ENCODE measurements around the gene CRELD1. TPM values are rescaled to one million over a fixed set of nuclear protein-coding genes. Genes with fewer than 3 reads are reported as not detected.
A peak's percentile ranks its signal among the peaks of the same experiment; 100 is the strongest.

CRELD1 gene
- total and polyA plus RNA-seq, 2 of the 13 experiments (the other 11 are each of a cell fraction or from before 2014, with no cell fraction given), result 27.1 to 61.9 TPM

DNA sequence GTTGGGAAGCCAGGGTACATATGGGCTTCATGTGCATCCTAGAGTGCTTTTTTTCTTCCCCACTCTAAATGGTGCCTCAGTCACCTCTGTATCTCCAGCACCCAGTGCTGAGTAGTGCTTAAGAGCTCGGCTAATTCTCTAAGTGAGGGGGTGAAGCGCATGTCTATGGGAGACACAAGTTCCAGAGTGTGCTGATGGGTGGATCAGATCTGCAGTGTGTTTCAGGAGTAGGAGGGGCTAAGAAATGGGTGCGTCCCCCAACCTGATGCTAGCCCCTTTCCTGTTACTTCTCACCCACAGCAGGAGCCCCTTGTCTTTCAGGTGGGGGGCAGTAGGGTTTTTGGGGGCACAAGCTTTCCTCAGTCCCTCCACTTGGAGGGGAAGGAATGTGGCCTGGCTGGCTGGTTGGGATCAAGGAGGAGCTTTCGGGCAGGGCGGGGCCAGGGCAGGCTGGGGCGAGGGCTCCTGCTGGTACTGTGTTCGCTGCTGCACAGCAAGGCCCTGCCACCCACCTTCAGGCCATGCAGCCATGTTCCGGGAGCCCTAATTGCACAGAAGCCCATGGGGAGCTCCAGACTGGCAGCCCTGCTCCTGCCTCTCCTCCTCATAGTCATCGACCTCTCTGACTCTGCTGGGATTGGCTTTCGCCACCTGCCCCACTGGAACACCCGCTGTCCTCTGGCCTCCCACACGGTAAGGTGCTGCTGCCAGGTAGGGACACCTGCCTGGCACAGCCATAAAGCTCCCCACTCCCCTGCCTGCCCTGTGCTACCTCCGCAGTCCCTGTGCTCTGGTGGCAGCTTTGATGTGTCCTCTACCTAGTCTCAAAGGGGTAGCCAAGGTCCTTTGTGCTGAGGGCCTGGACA lies 31.0 kb upstream of the CRELD1 start, which contains the start of gene IL17RE (continued):
- TF ChIP-seq GTF3A (CRISPR knock-in tag; conservative IDR thresholded peaks at IDR 0.05) (no peak), HHEX (CRISPR knock-in tag; IDR thresholded peaks at IDR 0.05) (no peak), ESRRA (CRISPR knock-in tag; IDR thresholded peaks at IDR 0.05; ENCODE audit: low read depth) (0 out of 2 replicates have a peak, but pooled peaks have one; percentile 34), REPIN1 (CRISPR knock-in tag; IDR thresholded peaks at IDR 0.05; ENCODE audit: borderline replicate concordance, low read depth) (peak; percentile 23; the same call in 1 of the 2 replicates), FOXK1 (CRISPR knock-in tag; IDR thresholded peaks at IDR 0.05; ENCODE audit: borderline replicate concordance, low read depth) (0 out of 2 replicates have a peak, but pooled peaks have one; percentile 6), ZNF616 (CRISPR knock-in tag; IDR thresholded peaks at IDR 0.05; ENCODE audit: low read depth) (0 out of 2 replicates have a peak, but pooled peaks have one; percentile 8), ARNT2 (CRISPR knock-in tag; IDR thresholded peaks at IDR 0.05; ENCODE audit: low read depth) (no peak), ZNF234 (CRISPR knock-in tag; conservative IDR thresholded peaks at IDR 0.05) (no peak), ZNF546 (CRISPR knock-in tag; conservative IDR thresholded peaks at IDR 0.05) (0 out of 2 replicates have a peak, but pooled peaks have one; percentile 65), XBP1 (CRISPR knock-in tag; IDR thresholded peaks at IDR 0.05) (no peak)
- TF ChIP-seq, protein P1, sequence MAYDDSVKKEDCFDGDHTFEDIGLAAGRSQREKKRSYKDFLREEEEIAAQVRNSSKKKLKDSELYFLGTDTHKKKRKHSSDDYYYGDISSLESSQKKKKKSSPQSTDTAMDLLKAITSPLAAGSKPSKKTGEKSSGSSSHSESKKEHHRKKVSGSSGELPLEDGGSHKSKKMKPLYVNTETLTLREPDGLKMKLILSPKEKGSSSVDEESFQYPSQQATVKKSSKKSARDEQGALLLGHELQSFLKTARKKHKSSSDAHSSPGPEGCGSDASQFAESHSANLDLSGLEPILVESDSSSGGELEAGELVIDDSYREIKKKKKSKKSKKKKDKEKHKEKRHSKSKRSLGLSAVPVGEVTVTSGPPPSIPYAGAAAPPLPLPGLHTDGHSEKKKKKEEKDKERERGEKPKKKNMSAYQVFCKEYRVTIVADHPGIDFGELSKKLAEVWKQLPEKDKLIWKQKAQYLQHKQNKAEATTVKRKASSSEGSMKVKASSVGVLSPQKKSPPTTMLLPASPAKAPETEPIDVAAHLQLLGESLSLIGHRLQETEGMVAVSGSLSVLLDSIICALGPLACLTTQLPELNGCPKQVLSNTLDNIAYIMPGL (CRISPR knock-in tag; IDR thresholded peaks at IDR 0.05; ENCODE audit: borderline replicate concordance in 1 of 2, low read depth in 1 of 2), result peak; percentile 38 to 62; a peak in 3 of 4 replicates
- TF ChIP-seq, protein P2, sequence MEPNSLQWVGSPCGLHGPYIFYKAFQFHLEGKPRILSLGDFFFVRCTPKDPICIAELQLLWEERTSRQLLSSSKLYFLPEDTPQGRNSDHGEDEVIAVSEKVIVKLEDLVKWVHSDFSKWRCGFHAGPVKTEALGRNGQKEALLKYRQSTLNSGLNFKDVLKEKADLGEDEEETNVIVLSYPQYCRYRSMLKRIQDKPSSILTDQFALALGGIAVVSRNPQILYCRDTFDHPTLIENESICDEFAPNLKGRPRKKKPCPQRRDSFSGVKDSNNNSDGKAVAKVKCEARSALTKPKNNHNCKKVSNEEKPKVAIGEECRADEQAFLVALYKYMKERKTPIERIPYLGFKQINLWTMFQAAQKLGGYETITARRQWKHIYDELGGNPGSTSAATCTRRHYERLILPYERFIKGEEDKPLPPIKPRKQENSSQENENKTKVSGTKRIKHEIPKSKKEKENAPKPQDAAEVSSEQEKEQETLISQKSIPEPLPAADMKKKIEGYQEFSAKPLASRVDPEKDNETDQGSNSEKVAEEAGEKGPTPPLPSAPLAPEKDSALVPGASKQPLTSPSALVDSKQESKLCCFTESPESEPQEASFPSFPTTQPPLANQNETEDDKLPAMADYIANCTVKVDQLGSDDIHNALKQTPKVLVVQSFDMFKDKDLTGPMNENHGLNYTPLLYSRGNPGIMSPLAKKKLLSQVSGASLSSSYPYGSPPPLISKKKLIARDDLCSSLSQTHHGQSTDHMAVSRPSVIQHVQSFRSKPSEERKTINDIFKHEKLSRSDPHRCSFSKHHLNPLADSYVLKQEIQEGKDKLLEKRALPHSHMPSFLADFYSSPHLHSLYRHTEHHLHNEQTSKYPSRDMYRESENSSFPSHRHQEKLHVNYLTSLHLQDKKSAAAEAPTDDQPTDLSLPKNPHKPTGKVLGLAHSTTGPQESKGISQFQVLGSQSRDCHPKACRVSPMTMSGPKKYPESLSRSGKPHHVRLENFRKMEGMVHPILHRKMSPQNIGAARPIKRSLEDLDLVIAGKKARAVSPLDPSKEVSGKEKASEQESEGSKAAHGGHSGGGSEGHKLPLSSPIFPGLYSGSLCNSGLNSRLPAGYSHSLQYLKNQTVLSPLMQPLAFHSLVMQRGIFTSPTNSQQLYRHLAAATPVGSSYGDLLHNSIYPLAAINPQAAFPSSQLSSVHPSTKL (CRISPR knock-in tag; IDR thresholded peaks at IDR 0.05), result no peak
- TF ChIP-seq, protein P3, sequence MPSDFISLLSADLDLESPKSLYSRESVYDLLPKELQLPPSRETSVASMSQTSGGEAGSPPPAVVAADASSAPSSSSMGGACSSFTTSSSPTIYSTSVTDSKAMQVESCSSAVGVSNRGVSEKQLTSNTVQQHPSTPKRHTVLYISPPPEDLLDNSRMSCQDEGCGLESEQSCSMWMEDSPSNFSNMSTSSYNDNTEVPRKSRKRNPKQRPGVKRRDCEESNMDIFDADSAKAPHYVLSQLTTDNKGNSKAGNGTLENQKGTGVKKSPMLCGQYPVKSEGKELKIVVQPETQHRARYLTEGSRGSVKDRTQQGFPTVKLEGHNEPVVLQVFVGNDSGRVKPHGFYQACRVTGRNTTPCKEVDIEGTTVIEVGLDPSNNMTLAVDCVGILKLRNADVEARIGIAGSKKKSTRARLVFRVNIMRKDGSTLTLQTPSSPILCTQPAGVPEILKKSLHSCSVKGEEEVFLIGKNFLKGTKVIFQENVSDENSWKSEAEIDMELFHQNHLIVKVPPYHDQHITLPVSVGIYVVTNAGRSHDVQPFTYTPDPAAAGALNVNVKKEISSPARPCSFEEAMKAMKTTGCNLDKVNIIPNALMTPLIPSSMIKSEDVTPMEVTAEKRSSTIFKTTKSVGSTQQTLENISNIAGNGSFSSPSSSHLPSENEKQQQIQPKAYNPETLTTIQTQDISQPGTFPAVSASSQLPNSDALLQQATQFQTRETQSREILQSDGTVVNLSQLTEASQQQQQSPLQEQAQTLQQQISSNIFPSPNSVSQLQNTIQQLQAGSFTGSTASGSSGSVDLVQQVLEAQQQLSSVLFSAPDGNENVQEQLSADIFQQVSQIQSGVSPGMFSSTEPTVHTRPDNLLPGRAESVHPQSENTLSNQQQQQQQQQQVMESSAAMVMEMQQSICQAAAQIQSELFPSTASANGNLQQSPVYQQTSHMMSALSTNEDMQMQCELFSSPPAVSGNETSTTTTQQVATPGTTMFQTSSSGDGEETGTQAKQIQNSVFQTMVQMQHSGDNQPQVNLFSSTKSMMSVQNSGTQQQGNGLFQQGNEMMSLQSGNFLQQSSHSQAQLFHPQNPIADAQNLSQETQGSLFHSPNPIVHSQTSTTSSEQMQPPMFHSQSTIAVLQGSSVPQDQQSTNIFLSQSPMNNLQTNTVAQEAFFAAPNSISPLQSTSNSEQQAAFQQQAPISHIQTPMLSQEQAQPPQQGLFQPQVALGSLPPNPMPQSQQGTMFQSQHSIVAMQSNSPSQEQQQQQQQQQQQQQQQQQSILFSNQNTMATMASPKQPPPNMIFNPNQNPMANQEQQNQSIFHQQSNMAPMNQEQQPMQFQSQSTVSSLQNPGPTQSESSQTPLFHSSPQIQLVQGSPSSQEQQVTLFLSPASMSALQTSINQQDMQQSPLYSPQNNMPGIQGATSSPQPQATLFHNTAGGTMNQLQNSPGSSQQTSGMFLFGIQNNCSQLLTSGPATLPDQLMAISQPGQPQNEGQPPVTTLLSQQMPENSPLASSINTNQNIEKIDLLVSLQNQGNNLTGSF (CRISPR knock-in tag; IDR thresholded peaks at IDR 0.05), result no peak
